ENCODE data around the gene CHRNA9. TPM values are rescaled to one million over a fixed set of nuclear protein-coding genes. Genes with fewer than 3 reads are reported as not detected.

CHRNA9 gene
- total RNA-seq, 1 donor from 2014 or later, result not detected

DNA sequence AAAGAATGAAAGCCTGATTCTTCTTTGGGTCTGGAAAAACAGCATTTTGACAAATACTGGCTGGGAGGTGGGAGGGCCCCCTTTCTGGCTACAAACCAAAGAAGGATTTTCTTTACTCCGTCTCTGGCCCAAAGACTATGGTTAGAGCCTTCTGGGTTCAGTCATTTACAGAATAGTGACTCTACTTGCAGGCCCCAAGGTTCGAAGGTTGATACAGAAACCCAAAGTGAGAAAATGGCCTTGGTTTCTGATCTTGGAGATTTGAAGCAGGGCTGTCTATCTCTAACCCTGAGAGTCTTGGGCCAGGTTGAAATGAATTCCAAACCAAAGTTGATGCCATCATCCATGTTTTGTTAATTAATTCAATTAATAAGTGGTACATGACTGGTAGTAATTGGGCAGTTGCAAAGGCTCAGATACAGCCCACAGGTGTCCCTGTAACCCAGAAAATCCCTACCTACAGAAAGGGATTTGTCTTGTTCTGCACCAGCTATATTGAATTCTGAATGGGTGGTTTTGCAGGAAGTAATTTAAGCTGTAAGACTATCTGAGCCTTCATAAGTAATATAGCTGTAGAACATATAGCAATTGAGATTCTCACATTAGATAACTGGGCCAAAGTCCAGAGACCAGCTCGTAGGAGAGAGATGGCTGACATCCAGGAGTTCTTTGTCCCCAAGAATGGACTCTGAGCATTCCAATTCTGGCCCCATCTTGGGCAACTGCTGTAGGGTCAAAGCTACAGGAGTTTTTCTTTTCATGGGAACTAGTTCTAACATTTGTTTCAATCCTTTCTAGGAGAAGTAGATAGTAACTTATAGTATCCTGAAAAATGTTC is 34.5 kb downstream of the CHRNA9 start:
- intact Hi-C loops (cut with DNase I), result no loop called here

DNA sequence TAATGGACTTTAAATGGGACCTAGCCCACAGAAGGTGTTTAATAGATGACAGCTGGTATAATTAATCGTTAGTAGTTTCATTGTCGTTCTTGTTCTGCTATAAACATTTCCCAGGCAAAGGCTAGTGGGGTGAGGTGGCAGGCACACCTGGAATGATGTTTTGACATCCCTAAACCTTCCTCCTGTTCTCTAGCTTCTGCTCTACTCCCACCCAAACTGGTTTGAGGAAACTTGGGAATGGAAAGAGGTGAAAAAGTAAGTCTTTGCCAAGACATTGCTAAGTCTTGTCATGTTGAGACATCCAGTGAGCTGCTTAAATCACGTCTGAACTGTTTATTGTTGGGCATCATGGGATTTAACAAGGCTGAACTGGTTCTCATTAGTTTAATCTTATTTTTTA is 37.5 kb downstream of the CHRNA9 start:
- no peaks in the 10 kb centered on the region for H3K36me3 ChIP-seq
- H3K4me3 ChIP-seq, result no peak overlapping the region
- no peak for DNase-seq
- TF ChIP-seq, protein P1, sequence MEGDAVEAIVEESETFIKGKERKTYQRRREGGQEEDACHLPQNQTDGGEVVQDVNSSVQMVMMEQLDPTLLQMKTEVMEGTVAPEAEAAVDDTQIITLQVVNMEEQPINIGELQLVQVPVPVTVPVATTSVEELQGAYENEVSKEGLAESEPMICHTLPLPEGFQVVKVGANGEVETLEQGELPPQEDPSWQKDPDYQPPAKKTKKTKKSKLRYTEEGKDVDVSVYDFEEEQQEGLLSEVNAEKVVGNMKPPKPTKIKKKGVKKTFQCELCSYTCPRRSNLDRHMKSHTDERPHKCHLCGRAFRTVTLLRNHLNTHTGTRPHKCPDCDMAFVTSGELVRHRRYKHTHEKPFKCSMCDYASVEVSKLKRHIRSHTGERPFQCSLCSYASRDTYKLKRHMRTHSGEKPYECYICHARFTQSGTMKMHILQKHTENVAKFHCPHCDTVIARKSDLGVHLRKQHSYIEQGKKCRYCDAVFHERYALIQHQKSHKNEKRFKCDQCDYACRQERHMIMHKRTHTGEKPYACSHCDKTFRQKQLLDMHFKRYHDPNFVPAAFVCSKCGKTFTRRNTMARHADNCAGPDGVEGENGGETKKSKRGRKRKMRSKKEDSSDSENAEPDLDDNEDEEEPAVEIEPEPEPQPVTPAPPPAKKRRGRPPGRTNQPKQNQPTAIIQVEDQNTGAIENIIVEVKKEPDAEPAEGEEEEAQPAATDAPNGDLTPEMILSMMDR (IDR thresholded peaks at IDR 0.05), result no peak
- no peaks in the 10 kb centered on the region for H3K9me3 ChIP-seq
- no peaks in the 10 kb centered on the region for H3K4me1 ChIP-seq
- intact Hi-C loops (cut with DNase I), result no loop called here
- H3K27me3 ChIP-seq, result no peaks in the 10 kb centered on the region
- no peak overlapping the region for H3K27ac ChIP-seq
- ATAC-seq, result no peak

More for the DNA sequence above, 34.5 kb downstream of the CHRNA9 start:
- Histone ChIP-seq H3K4me1 (no peaks in the 10 kb centered on the region), H3K36me3 (no peaks in the 10 kb centered on the region), H3K27me3 (no peaks in the 10 kb centered on the region), H3K27ac (no peak overlapping the region), H3K9me3 (no peaks in the 10 kb centered on the region), H3K4me3 (no peak overlapping the region)
- TF ChIP-seq, protein P1 (IDR thresholded peaks at IDR 0.05), result no peak
- no peak for DNase-seq
- ATAC-seq, result peak; percentile 43

DNA sequence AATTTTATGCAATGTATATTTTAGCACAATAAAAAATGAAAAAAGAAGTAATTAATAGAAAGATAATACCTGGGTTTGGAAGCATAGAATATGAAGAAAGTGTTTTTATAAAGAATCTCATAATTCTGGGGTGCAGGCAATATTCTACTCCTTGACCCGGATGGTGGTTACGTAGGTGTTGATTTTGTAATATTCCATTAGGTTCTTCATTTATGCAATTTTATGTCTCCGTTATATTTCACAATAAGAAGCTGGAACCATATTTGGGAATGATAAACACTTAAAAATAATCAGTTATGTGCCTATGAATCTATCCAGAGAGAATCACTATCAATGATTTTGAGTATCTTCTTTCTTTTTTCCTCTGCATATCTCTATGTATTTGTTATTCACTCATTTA is 38.5 kb downstream of the CHRNA9 start:
- TF ChIP-seq, protein P1 (IDR thresholded peaks at IDR 0.05), result no peak
- no peaks in the 10 kb centered on the region for H3K4me1 ChIP-seq
- H3K4me3 ChIP-seq, result no peak overlapping the region
- DNase-seq, result no peak
- H3K27me3 ChIP-seq, result no peaks in the 10 kb centered on the region
- no peaks in the 10 kb centered on the region for H3K9me3 ChIP-seq
- H3K36me3 ChIP-seq, result no peaks in the 10 kb centered on the region
- intact Hi-C loops (cut with DNase I), result no loop called here
- no peak overlapping the region for H3K27ac ChIP-seq
- no peak for ATAC-seq

DNA sequence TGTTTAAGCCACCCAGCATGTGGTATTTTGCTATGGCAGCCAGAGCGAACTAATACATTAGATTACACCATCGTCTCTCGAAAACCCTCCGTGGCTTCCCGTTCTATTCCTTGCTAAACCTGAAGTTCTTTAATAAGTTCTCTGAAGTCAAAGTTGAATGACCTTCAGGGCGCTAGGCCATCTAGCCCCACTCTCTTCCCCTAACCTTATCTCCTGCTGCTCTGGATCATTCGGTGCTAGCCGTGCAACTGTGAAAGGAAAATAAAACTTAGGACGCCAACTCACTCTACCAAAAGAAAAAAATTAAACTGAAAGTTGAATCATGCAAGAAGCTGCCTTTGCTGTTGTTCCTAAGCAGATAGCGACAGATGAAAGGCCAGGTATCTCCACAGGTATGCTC is 40.0 kb downstream of the CHRNA9 start:
- H3K27ac ChIP-seq, result no peak overlapping the region
- H3K9me3 ChIP-seq, result no peaks in the 10 kb centered on the region
- no peak overlapping the region for H3K4me3 ChIP-seq
- intact Hi-C loops (cut with DNase I), result no loop called here
- no peak for ATAC-seq
- no peaks in the 10 kb centered on the region for H3K4me1 ChIP-seq
- TF ChIP-seq, protein P1 (IDR thresholded peaks at IDR 0.05), result no peak
- no peaks in the 10 kb centered on the region for H3K27me3 ChIP-seq
- H3K36me3 ChIP-seq, result no peaks in the 10 kb centered on the region
- no peak for DNase-seq

DNA sequence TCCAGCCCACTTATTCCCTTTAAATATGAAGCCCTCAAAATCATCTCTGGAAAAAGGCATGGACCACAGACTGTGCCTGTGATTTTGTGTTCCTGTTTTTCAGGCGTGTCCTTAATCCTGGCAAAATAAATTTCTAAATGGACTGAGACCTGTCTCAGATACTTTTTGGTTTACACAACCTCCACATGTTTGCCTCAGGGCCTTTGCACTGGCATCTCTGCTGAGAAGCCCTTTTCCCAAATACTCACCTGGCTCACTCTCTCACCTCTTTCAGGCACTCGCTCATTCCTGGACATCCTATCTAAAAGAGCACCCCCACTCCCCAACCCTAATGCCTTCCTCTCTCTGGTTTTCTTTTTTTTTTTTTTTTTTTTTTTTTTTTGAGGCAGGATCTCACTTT is 40.5 kb downstream of the CHRNA9 start:
- H3K4me3 ChIP-seq, result no peak overlapping the region
- H3K9me3 ChIP-seq, result no peaks in the 10 kb centered on the region
- no peaks in the 10 kb centered on the region for H3K27me3 ChIP-seq
- TF ChIP-seq, protein P1 (IDR thresholded peaks at IDR 0.05), result no peak
- intact Hi-C loops (cut with DNase I), result no loop called here
- no peak overlapping the region for H3K27ac ChIP-seq
- H3K36me3 ChIP-seq, result no peaks in the 10 kb centered on the region
- DNase-seq (no peak), ATAC-seq (no peak)
- no peaks in the 10 kb centered on the region for H3K4me1 ChIP-seq
